C4-2B (cell line): ENCODE results near the gene ESPN.

Experiments
- H3K27ac ChIP-seq: fragments of 450-650 bp; 2 replicates; pipeline ENCODE4 v1.5.1; 2017
- CTCF ChIP-seq: fragments of 450-650 bp; conservative IDR thresholded peaks from 2 replicates; pipeline ENCODE4 v1.5.1; 2017; ENCODE audit warnings: mild to moderate bottlenecking
- ZFX ChIP-seq: fragments of 450-650 bp; IDR thresholded peaks from 2 replicates; pipeline ENCODE4 v1.6.1; 2017

Gene ESPN

GRCh38 chr1:6461051-6461530, 36.5 kb downstream of the ESPN start:
- TF ChIP-seq ZFX (no peak), CTCF (no peak)
- H3K27ac ChIP-seq: no peak overlapping the region

- TF ChIP-seq ZFX (no peak), CTCF (no peak)
- no peak overlapping the region for H3K27ac ChIP-seq
Measured at GRCh38 chr1:6461538-6462411, 37.2 kb downstream of the ESPN start.

GRCh38 chr1:6462412-6463119, 38.0 kb downstream of the ESPN start:
- TF ChIP-seq ZFX: no peak
- TF ChIP-seq CTCF: no peak; the same call in 1 of the 2 replicates
- no peak overlapping the region for H3K27ac ChIP-seq

GRCh38 chr1:6463120-6463412, 38.5 kb downstream of the ESPN start:
- TF ChIP-seq ZFX (no peak), CTCF (no peak)
- no peak overlapping the region for H3K27ac ChIP-seq

- no peak overlapping the region for H3K27ac ChIP-seq
- TF ChIP-seq CTCF (no peak; the same call in 1 of the 2 replicates), ZFX (no peak)
Measured at GRCh38 chr1:6464514-6464836, 39.9 kb downstream of the ESPN start.

- no peak overlapping the region for H3K27ac ChIP-seq
- TF ChIP-seq CTCF (no peak), ZFX (no peak)
Measured at GRCh38 chr1:6464915-6465314, 40.3 kb downstream of the ESPN start.

GRCh38 chr1:6465461-6466005, 41.0 kb downstream of the ESPN start:
- H3K27ac ChIP-seq: no peak overlapping the region
- TF ChIP-seq CTCF (no peak), ZFX (no peak)
